ENCODE results near the gene SLC12A7.

Gene SLC12A7

DNA sequence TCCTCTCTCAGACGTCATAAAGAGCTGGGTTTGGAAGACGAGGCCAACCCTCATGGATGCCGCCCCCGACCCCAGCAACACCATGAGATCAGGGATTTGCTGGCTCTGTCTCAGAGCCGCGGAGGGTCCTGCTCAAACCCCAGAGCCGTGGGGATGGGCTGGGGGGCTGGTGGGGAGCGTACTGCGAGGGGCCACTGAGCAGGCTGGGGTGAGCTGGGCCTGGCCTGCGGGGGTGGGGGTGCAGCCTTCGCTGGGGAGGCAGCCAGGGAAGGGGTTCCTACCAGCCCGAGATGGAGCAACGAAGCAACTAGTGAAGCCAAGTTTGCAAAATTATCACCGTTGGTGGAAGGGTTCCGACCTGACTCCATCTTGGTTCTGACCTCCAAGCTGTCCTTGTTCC lies 5.1 kb upstream of the SLC12A7 start:
- Histone ChIP-seq H3K9me3 (ENCODE audit: control insufficient read depth, insufficient read depth, low read length) (no peaks in the 10 kb centered on the region), H3K27ac (ENCODE audit: low read length) (no peak overlapping the region), H3K4me3 (ENCODE audit: low read length) (no peak overlapping the region), H3K36me3 (ENCODE audit: control insufficient read depth, insufficient read depth, low read length) (no peaks in the 10 kb centered on the region), H3K27me3 (ENCODE audit: control insufficient read depth, insufficient read depth, low read length) (no peaks in the 10 kb centered on the region), H3K4me1 (ENCODE audit: control insufficient read depth, insufficient read depth, low read length) (peaks cover 2% of the 10 kb centered on the region)
- no CpG with 5 or more reads among the region's 15 CpGs for WGBS (ENCODE audit: insufficient coverage, insufficient read length)
- no peak for DNase-seq (ENCODE audit: low read depth, low spot score)

DNA sequence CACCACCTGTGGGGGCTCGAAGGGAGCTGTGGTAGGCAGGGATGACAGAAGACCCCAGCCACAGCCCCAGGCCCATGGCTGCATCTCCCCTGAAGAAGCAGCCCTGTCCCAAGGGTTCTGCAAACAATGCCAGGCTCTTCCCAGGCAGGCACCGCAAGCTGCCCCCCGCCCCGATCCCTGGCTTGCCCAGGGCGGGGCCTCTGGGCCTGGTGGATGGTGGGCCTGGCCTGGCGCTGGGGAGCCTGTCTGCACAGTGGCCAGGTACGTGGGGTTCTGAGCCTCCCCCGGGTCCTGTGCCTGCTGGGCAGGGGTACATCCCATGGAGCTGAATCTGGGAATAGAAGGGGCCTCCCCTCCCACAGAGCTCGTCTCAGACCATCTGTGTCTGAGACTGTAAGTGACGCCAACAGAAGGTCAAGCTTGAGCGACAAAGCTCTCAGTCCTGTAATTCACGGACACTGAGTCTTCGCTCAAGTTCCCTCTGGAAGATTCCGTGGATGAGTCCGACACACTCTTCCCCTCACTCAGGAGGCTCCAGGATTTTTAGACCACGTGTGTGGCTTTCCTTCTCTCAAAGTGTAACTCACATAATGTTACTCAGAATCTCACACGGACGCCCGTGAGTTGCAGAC lies 4.4 kb upstream of the SLC12A7 start:
- Histone ChIP-seq H3K36me3 (ENCODE audit: control insufficient read depth, insufficient read depth, low read length) (no peaks in the 10 kb centered on the region), H3K4me1 (ENCODE audit: control insufficient read depth, insufficient read depth, low read length) (peaks cover 2% of the 10 kb centered on the region), H3K27ac (ENCODE audit: low read length) (no peak overlapping the region), H3K27me3 (ENCODE audit: control insufficient read depth, insufficient read depth, low read length) (no peaks in the 10 kb centered on the region), H3K9me3 (ENCODE audit: control insufficient read depth, insufficient read depth, low read length) (no peaks in the 10 kb centered on the region), H3K4me3 (ENCODE audit: low read length) (no peak overlapping the region)
- DNase-seq (ENCODE audit: low read depth, low spot score) = no peak
- WGBS (ENCODE audit: insufficient coverage, insufficient read length) = no CpG with 5 or more reads among the region's 19 CpGs

DNA sequence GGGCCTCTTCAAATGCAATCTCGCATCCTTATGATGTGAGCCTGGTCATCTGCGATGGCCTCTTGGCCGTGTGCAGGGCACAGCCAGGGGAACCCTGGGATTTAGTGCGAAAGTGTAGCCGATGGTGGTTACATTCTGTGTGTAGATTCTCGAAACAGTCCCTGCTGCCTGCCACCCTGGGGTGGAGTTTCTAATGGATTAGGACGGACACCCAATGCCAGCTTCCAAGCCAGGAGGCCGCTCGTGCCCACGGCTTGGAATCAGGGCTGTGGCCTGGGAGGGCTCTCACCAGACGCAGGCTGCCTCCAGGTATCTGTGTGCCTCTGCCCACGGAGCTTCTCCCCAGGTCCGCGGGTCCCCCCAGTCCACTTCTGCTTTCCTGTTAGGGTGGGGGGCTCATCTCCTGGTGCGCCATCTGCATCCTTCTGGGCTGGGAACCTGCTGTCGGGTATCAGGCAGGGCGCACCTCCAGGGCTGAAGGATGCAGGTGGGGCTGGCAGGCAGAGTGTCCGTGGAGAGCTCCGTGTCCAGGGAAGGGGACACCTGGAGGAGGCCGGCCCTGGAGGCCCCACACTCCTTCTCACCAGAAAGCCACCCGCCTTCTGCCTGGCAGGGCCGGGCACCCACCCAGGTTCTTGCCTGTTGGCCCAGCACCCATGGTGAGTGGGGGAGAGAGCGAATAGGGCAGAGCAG lies 3.4 kb upstream of the SLC12A7 start:
- H3K4me1 ChIP-seq (ENCODE audit: control insufficient read depth, insufficient read depth, low read length) = peaks cover 3% of the 10 kb centered on the region
- WGBS (ENCODE audit: insufficient coverage, insufficient read length) = no CpG with 5 or more reads among the region's 23 CpGs
- no peak for DNase-seq (ENCODE audit: low read depth, low spot score)
- no peaks in the 10 kb centered on the region for H3K27me3 ChIP-seq (ENCODE audit: control insufficient read depth, insufficient read depth, low read length)
- no peak overlapping the region for H3K27ac ChIP-seq (ENCODE audit: low read length)
- no peak overlapping the region for H3K4me3 ChIP-seq (ENCODE audit: low read length)
- no peaks in the 10 kb centered on the region for H3K36me3 ChIP-seq (ENCODE audit: control insufficient read depth, insufficient read depth, low read length)
- H3K9me3 ChIP-seq (ENCODE audit: control insufficient read depth, insufficient read depth, low read length) = no peaks in the 10 kb centered on the region

DNA sequence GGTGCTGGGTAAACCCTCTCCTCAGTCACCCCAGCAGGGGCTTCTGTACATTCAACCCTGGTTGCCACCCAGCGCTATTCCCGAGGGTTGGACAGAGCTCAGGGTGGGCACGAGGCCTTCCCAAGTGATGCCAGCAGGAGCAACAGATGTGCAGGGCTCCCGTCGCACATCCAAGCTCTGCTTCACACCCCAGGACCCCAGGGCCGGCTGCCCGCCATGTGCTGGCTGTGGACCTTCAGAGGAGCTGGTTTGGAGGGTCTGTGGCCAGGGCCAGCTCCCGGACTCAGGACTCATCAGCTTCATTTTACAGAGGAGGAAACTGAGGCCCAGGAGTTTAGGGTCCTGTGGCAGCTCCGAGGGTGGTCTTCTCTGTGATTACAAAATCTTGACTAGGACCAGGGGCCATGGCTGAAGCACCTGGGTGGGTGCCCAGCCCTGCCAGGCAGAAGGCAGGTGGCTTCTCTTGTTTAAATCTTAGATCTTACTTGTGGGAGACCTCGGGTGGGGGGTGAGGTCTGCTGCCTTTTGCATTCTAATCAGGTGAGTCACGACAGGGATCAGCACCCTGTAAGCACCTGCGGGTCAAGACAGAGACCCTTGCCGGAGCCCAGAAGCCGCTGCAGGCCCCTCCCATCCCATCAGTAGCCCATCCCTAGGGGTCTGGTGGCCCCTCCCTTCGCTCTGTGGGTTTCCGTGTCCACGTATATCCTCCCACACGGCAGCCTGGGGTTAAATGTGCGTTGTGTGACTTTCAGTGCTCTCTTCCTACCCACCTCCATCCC lies 2.1 kb upstream of the SLC12A7 start:
- WGBS (ENCODE audit: insufficient coverage, insufficient read length) = no CpG with 5 or more reads among the region's 19 CpGs
- Histone ChIP-seq H3K4me1 (ENCODE audit: control insufficient read depth, insufficient read depth, low read length) (peaks cover 3% of the 10 kb centered on the region; the same call in 1 of the 2 replicates), H3K4me3 (ENCODE audit: low read length) (no peak overlapping the region), H3K9me3 (ENCODE audit: control insufficient read depth, insufficient read depth, low read length) (no peaks in the 10 kb centered on the region), H3K36me3 (ENCODE audit: control insufficient read depth, insufficient read depth, low read length) (no peaks in the 10 kb centered on the region), H3K27me3 (ENCODE audit: control insufficient read depth, insufficient read depth, low read length) (no peaks in the 10 kb centered on the region), H3K27ac (ENCODE audit: low read length) (no peak overlapping the region)
- DNase-seq (ENCODE audit: low read depth, low spot score) = no peak

DNA sequence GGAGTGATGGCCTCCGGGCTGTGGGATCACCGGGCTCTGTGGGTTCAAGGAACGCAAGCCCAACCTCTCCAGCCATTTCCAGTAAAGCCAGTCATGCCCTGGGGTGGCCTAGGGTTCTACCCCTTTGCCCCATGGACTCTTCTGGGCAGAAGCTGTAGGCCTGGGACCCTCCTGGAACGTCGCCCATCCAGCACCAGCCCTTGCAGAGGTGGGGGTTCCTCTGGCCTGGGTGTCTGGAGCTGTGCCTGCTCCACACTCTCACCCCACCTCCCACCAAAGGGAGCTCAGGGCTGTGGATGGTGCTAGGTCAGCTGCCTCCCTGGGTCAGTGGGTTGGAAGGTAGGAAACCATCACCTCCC lies 1.4 kb upstream of the SLC12A7 start:
- H3K27me3 ChIP-seq (ENCODE audit: control insufficient read depth, insufficient read depth, low read length) = no peaks in the 10 kb centered on the region
- H3K4me1 ChIP-seq (ENCODE audit: control insufficient read depth, insufficient read depth, low read length) = peaks cover 5% of the 10 kb centered on the region; the same call in 1 of the 2 replicates
- H3K4me3 ChIP-seq (ENCODE audit: low read length) = no peak overlapping the region
- no peaks in the 10 kb centered on the region for H3K36me3 ChIP-seq (ENCODE audit: control insufficient read depth, insufficient read depth, low read length)
- H3K9me3 ChIP-seq (ENCODE audit: control insufficient read depth, insufficient read depth, low read length) = no peaks in the 10 kb centered on the region
- no CpG with 5 or more reads among the region's 5 CpGs for WGBS (ENCODE audit: insufficient coverage, insufficient read length)
- DNase-seq (ENCODE audit: low read depth, low spot score) = no peak
- no peak overlapping the region for H3K27ac ChIP-seq (ENCODE audit: low read length)

DNA sequence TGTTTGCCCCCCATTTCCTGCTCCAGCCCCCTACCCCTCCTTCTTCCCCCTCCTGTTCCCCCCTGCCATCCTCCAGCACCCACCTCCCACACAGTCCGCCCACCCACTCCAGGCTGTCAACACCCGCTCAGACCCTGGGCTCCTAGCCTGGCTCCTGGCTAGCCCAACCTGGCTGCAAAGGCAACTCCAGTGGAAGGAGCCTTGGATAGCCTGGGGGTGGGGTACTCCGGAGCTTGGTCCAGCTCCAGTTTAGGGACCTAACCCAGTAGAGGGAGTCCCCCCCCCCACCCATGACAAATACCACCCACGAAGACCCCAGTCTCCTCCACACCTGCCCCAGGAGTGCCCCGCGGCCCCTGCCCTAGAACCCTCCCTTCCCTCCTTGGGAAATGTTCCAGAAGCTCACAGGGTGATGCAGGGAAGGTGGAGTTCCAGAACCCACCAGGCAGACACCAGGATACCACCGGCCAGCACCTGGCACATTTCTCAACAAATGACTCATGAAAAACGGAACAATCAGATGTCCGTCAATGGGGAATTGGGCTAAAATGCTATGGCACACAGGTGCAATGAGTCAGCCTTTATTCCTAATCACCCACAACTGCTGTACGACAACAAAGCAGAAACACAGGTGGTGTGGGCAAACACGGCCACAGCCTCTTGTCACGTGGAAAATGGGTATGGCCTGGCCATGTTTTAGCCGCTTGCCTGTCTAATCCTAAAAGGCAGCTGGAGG lies 901 bp upstream of the SLC12A7 start:
- Histone ChIP-seq H3K27ac (ENCODE audit: low read length) (no peak overlapping the region), H3K9me3 (ENCODE audit: control insufficient read depth, insufficient read depth, low read length) (no peaks in the 10 kb centered on the region), H3K4me3 (ENCODE audit: low read length) (no peak overlapping the region), H3K4me1 (ENCODE audit: control insufficient read depth, insufficient read depth, low read length) (peaks cover 9% of the 10 kb centered on the region; the same call in 1 of the 2 replicates), H3K27me3 (ENCODE audit: control insufficient read depth, insufficient read depth, low read length) (no peaks in the 10 kb centered on the region), H3K36me3 (ENCODE audit: control insufficient read depth, insufficient read depth, low read length) (no peaks in the 10 kb centered on the region; the same call in 1 of the 2 replicates)
- no peak for DNase-seq (ENCODE audit: low read depth, low spot score)
- WGBS (ENCODE audit: insufficient coverage, insufficient read length) = no CpG with 5 or more reads among the region's 13 CpGs

DNA sequence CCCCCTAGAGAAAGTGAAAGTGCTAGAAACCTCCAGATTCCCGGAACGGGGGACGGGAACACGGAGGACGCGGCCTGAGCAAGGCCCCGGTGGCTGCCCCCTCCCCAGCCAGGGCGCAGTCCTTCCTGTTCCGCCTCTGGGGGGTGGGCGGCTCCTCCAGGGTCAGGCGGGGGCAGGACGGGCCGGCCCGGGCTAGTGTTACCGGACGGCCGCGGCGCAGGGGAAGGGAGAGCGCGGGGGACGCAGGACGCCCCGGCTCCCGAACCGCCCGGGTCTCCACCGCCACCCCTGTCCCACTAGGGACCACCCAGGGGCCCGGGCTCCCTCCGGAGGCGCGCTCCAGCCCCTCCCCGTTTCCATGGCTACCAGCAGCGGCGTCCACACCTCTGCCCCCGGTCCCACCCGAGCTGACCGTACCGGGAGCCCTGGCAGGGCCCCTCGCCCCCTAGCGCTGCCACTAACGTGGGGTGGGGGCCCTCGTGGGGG lies 579 bp downstream of the SLC12A7 start:
- Histone ChIP-seq H3K4me3 (ENCODE audit: low read length) (peak overlapping the region; percentile 53), H3K4me1 (ENCODE audit: control insufficient read depth, insufficient read depth, low read length) (peaks cover 17% of the 10 kb centered on the region; the same call in 1 of the 2 replicates), H3K9me3 (ENCODE audit: control insufficient read depth, insufficient read depth, low read length) (no peaks in the 10 kb centered on the region), H3K36me3 (ENCODE audit: control insufficient read depth, insufficient read depth, low read length) (no peaks in the 10 kb centered on the region; the same call in 1 of the 2 replicates), H3K27ac (ENCODE audit: low read length) (no peak overlapping the region), H3K27me3 (ENCODE audit: control insufficient read depth, insufficient read depth, low read length) (no peaks in the 10 kb centered on the region)
- no CpG with 5 or more reads among the region's 43 CpGs for WGBS (ENCODE audit: insufficient coverage, insufficient read length)
- DNase-seq (ENCODE audit: low read depth, low spot score) = no peak

DNA sequence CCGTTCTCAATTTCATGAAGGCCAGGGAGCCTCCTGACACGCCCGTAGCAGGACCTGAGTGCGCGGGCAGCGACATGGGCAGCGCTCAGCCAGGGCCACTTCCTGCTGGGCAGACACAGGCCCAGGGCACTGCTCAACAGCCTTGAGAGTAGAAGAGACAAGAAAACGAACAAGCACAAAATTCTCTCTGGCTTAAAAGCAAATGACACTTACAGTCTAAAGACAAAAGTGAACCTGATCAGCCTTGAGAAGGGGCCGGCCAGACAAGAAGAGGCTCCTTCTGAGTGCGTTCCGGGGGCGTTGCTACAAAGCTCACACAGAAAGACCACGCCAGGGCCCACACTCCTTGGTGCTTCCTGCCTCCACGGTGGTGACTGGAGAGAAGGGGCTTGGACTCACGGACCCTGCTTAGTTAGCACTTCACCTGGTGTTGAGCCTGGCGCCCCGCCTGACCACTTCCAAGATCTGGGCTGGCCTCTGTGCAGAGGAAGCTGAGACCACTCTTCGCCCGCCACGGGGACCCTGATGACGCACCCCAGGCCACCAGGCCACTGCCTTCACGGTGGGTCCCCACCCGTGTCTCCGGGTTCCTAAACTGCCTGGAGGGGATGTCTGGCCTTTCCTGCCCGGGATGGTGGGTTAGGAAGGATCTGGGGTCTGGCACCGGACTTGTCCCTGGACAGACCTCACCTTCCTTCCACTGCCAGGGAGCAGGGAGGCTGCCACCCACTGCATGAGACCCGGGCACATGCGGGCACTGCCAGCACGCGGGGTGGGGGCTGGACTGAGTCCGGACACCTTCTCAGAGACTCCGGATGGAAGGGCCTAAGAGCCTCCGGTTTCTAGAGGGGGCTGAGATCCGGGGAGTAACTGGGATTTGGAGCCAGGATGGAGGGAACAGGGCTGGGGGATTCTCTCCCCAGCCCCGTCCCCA lies 1.3 kb downstream of the SLC12A7 start:
- Histone ChIP-seq H3K9me3 (ENCODE audit: control insufficient read depth, insufficient read depth, low read length) (no peaks in the 10 kb centered on the region), H3K36me3 (ENCODE audit: control insufficient read depth, insufficient read depth, low read length) (no peaks in the 10 kb centered on the region; the same call in 1 of the 2 replicates), H3K27ac (ENCODE audit: low read length) (no peak overlapping the region), H3K4me3 (ENCODE audit: low read length) (peak overlapping the region; percentile 53; the same call in 1 of the 2 replicates), H3K27me3 (ENCODE audit: control insufficient read depth, insufficient read depth, low read length) (no peaks in the 10 kb centered on the region), H3K4me1 (ENCODE audit: control insufficient read depth, insufficient read depth, low read length) (peaks cover 19% of the 10 kb centered on the region; the same call in 1 of the 2 replicates)
- no peak for DNase-seq (ENCODE audit: low read depth, low spot score)
- WGBS (ENCODE audit: insufficient coverage, insufficient read length) = no CpG with 5 or more reads among the region's 35 CpGs

DNA sequence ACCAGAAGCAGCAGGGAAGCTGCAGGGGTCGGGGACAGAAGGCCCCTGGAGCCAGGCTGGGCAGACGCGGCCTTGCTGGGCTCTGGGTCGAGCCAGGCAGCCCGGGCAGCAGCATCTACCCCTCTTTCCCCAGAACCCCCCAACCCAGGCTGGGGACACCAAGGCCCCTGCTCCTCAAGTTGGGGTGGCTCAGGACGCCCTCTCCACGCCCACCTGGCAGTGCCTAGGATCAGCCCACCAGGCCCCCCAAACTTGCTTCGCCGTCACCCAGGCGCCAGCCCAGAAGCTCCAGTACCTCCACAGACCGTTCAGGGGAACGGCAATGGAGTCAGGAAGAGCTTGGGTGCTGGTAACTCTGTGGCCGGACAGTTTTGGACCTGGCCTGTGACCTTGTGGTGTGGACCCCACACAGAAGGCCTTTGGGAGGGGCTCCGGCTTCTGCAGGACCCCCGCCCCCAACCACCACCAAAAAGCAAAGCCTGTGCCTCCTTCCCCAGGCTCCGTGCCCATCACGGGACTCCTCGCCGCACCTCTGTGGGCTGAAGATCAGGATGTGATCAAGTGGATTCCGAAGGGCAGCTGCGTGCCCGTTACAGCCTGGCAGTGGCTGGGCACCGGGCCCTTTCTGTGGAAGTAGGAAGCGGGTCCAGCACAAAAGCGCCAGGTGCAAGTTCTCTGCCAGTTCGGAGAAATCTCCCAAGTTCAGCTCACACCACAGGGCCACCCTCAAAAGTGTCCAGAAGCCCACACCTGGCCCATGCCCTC lies 2.1 kb downstream of the SLC12A7 start:
- Histone ChIP-seq H3K27me3 (ENCODE audit: control insufficient read depth, insufficient read depth, low read length) (no peaks in the 10 kb centered on the region), H3K36me3 (ENCODE audit: control insufficient read depth, insufficient read depth, low read length) (no peaks in the 10 kb centered on the region; the same call in 1 of the 2 replicates), H3K4me1 (ENCODE audit: control insufficient read depth, insufficient read depth, low read length) (peaks cover 19% of the 10 kb centered on the region; the same call in 1 of the 2 replicates), H3K9me3 (ENCODE audit: control insufficient read depth, insufficient read depth, low read length) (no peaks in the 10 kb centered on the region), H3K4me3 (ENCODE audit: low read length) (no peak overlapping the region), H3K27ac (ENCODE audit: low read length) (no peak overlapping the region)
- DNase-seq (ENCODE audit: low read depth, low spot score) = no peak
- no CpG with 5 or more reads among the region's 26 CpGs for WGBS (ENCODE audit: insufficient coverage, insufficient read length)
